Activated CD4-positive, alpha-beta T cell treated with anti-CD3 and anti-CD28 coated beads, Interleukin-10, Interleukin-2, amounts not matched to agents 100 ng/mL and 50 ng/mL, durations not matched to agents 16 hours and 8 hours (primary cell): ENCODE results near the gene MCTP1.

ENCODE experiments used
- DNase-seq: peaks from one replicate; pipeline ENCODE4 v3.0.0-alpha.2; 2020

The MCTP1 gene

GRCh38 chr5:95284572-95285408, at the start of gene MCTP1:
Gene MCTP1 (minus strand): TSS chr5:95285094.
- DNase-seq: peak; percentile 5

DNA sequence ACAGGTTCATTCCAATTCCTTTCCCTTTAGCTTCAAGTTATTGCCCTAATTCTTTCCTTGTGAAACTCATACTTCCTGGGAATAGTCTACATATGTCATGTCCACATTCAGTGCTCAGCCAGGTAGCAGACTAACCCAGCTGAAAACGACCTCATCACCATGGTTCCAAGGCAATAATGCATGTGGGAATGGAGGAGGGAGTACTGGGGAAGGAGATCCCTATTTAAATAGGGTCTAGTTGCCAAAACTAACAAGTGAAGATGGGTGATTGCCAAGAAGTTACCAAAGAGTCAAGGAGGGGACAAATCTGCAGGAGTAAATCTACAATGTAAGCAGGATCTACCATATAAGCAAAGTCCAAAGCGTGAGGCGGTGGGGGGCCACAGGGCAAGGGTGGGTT, 47.3 kb upstream of the MCTP1 start:
- DNase-seq: no peak

DNA sequence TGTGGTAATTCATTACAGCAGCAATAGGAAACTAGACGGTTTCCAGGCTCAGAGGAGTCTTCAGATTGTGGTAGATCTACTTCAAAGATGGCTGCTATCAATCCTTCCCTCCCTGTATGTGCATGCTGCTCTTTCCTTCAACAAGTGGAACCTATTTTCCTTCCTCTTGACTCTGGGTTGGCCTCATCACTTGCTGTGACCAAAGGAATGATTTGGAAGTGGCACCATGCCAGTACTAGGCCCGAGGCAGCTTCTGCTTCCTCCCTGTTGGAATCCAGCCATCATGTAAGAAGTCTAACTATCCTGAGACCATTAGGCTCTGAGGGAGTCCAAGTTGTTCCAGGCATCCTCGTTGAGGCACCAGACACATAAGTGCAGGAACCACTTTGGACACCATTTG, 46.5 kb upstream of the MCTP1 start:
- DNase-seq: no peak

DNA sequence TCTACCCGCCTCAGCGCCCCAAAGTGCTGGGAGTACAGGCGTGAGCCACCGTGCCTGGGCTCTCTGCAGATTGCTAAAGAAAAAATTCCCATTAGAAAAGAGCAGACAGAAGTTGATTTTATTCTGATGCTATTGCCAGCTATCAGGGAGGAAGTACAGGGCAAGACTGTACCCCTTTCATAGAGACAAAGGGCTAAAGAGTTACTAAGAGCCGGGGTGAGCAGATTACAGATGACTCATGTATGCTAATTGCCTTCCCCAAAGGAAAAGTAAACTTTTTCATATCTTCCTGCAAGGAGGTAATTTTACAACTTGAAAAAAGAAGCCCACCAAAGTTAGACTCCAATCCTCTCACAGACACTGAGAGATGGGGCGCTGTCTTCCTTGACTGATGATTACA, 42.3 kb upstream of the MCTP1 start:
- DNase-seq: no peak

DNA sequence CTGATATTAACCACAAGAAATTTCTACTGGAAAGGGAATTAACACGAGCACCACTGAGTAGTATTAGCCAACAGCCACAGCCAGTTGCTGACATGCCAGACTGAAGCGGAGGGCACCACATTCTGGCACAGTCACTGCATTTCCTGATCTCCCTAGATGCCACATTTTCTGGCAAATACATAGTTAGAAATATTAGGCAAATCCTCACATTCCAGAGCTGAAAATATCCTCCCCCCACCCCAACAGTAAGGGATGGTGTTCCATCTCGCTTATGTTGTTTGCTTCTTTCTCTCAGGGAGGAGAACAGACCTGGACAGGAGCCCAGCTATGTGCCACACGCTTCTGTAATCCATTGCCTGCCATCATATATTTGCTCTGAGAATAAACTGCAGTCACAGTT, 32.8 kb upstream of the MCTP1 start:
- no peak for DNase-seq

- no peak for DNase-seq
Observed at GRCh38 chr5:95317085-95317484, 32.2 kb upstream of the MCTP1 start.

DNA sequence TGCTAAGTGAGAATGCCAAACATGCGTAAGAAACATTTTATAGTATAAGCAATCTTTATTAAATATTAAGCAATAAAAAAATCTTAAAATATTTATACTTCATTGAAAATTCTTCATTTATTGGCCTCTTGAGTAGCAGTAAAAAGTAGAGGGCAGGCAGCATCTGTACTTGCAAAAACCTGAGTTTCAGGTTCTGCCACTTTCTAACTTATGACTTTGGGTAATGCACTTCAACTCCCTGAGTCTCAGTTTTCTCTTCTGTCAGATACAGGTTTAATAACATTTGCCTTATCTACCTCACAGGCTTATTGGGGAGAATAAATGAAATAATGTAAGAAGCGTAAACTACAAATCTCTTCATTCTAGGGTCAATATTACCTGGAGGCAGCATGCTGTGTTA, 19.8 kb upstream of the MCTP1 start:
- no peak for DNase-seq

DNA sequence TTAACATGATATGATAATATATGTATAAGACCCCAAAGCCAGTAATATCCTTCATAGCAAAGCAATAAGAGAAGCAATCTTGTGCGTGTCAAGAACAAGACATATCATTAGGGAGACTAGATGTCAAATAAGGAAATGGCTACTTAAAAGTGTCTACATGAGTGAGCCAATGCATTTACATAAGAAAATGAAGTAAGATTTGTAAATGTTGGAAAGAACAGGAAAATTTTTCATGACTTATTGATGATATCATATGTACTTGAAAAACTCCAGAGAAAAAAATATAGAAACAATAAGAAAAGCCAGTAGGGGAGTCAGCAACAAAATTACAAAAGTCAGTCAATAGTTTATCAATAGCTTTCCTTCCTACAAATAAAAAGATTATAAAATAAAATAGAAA, 13.8 kb upstream of the MCTP1 start:
- no peak for DNase-seq

- no peak for DNase-seq
Observed at GRCh38 chr5:95296291-95296690, 11.4 kb upstream of the MCTP1 start.

DNA sequence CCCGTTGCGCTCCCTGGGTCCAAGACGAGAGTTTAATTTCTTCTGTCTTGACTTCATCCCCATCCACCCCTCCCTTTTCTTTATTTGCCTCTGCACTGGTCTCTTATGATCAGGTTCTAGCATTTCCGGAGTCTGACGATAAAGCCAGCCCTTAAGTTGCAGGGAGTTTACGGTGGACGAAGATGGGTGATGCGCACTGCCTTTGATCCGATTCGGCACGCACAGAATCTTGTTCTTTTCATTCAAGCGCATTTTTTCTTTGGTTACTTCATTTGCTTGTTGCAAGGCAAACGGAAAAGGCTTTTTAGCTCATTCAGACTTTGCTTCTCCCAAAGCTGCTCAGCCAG, 488 bp upstream of the MCTP1 start:
- no peak for DNase-seq

DNA sequence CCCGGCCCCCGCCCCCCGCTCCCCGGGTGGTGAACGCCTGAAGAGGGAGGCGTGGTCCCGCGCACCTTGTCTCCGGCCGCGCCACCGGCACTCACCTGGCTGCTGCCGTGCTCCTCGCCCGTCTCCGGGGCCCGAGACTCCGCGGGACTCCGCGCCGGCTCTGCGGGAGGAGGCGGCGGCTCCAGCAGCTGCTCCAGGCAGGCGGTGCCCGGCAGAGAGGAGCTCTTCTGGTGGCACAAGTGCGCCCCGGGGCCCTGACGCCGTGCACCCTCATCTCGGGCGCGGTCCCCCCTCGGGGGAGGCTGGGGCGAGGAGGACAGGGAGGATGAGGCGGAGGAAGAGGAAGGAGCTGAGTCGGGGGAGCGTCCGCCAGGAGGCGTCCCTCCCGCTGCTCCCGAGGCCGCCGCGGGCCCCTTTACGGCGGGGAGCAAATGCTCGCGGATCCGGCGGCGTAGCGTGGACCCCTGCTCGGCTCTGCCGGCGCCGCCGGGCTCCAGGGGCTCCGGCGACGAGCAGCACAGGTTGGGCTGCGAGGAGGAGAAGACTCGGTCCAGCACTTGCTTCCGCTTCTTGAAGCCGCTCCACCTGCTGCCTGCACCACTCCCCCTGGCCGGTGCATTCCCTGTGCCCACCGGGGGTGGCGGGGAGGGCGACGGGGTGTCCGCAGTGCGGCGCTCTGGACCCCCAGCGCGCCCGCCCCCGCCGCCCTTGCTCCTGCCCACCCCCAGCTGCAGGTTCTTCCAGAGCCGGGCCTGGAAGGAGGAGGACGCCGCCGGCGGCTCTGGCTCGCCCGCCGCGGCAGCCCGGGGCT, 928 bp downstream of the MCTP1 start:
- DNase-seq: peak; percentile 36

- no peak for DNase-seq
Observed at GRCh38 chr5:95283022-95283615, 1.8 kb downstream of the MCTP1 start.

GRCh38 chr5:95281226-95281625, 3.7 kb downstream of the MCTP1 start:
- DNase-seq: no peak

GRCh38 chr5:95280401-95281095, 4.3 kb downstream of the MCTP1 start:
- DNase-seq: no peak

- no peak for DNase-seq
Observed at GRCh38 chr5:95274011-95274410, 10.9 kb downstream of the MCTP1 start.

GRCh38 chr5:95272316-95272929, 12.5 kb downstream of the MCTP1 start:
- no peak for DNase-seq

DNA sequence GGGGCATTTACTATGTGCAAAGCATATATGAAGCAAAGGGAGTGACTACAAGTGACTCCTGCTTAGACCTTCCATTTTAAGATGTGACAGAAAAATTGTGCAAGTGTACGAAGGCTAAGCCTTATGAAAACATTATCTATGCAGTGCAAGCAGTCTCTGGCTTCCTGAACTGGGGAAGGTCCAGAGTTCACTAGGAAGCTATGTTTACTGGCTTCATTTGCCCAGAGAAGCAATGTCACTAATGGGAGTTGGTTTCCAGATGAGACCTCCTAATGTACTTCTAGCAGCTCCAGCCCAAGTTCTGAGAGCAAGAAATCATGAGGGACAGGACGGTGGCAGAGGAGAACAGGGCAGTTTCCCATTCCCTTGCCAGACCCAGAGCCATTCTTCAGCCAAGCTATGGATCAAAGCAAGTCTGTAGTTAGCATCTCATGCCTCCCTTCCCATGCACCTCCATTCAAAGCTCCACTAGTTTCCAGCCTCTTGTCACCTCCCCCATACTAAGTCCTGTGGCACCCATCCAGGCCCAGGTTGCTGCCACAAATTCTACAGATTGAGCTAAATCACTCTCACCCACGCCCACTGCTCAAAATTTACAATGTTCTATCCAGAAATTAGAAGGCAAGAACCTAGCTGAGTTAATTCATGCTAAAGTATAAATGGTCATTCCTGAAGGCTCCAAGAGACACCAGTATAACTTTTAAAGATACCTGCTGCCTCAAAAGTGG, 21.8 kb downstream of the MCTP1 start:
- no peak for DNase-seq

DNA sequence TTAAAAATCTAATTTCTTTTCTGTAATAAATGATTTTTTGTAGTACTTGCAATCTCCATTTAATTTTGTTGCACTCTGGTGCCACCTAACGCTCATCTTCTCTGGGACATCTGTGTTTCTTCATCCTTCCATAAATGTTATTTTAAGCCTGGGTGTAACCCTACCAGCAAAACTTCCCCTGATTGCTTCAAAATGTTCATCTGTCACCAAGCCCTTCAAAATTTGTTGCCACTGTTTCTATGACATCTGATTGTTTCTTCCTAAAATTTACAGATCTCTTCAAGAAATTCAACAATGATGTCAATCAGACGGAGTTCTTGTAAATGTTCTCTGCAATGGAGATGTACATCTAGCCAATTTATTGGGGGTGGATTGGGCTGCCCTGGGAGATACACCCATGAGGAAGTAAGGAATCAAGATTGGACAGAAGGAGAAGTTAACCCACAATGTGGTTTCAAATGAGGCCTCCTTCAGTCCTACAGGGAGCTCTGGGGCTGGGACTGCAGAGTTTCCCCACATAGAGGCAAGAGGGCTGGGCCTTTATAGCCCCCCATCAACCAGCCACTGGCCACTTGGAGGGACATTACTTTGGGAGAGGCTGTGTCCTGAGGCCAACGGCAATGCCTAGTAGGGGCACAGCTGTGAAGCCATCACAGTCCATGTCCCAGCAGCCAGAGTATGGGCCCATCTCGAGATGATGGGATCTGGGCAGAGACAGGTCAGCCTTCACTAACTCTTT, 23.3 kb downstream of the MCTP1 start:
- peak; percentile 10 for DNase-seq

GRCh38 chr5:95256991-95257390, 27.9 kb downstream of the MCTP1 start:
- DNase-seq: no peak

DNA sequence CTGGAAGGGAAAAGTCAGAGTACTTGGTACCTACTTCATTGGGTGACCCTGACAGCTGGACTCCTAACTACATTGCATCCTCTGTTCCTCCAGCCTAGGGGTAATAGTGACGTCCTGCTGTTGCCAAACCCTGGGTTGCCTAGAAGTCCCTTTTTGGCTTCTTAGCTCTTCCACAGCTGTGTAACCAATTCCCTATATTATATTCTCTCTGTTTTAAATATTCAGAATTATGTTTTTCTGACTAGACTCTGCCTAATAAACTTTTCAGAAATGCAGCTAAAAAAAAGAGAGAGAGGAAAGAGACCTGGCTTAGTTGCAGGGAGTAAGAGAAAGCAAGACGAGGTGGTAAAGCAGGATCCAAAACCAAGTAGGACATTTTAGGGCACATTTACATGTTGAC, 28.4 kb downstream of the MCTP1 start:
- DNase-seq: no peak

GRCh38 chr5:95252801-95253200, 32.1 kb downstream of the MCTP1 start:
- DNase-seq: no peak
